ENCODE data around the gene VWDE. TPM values are rescaled to one million over a fixed set of nuclear protein-coding genes. Genes with fewer than 3 reads are reported as not detected.

The VWDE gene
- total RNA-seq, 1 experiment from 2014 or later, result not detected

DNA sequence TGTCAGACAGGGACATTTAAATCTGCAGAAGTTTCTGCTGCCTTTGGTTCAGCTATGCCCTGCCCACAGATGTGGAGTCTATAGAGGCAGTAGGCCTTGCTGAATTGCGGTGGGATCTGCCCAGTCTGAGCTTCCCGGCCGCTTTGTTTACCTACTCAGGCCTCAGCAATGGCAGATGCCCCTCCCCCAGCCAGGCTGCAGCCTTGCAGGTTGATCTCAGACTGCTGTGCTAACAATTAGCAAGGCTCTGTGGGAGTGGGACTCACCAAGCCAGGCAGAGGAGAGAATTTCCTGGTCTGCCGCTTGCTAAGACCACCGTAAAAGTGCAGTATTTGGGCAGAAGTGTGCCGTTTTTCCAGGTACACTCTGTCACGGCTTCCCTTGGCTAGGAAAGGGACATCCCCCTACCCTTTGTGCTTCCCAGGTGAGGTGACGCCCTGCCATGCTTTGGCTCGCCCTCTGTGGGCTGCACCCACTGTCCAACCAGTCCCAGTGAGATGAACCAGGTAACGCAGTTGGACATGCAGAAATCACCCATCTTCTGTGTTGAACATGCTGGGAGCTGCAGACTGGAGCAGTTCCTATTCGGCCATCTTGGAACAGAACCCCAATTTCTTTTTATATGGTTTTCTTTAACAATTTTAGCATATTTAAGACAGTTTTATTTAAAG is 28.4 kb upstream of the VWDE start:
- H3K4me3 ChIP-seq (ENCODE audit: low read length), result no peak overlapping the region
- no peak for DNase-seq
- H3K9me3 ChIP-seq (ENCODE audit: low read length), result no peaks in the 10 kb centered on the region
- H2AFZ ChIP-seq (ENCODE audit: low read length), result no peak overlapping the region
- H3K79me2 ChIP-seq (ENCODE audit: low read length), result no peaks in the 10 kb centered on the region
- H3K27me3 ChIP-seq (ENCODE audit: low read length), result no peaks in the 10 kb centered on the region
- no peak overlapping the region for H3K4me2 ChIP-seq (ENCODE audit: low read depth, low read length, poor library complexity, severe bottlenecking)
- no peak overlapping the region for H3K27ac ChIP-seq (ENCODE audit: low read length)
- no peaks in the 10 kb centered on the region for H3K9me2 ChIP-seq (replicated peaks; ENCODE audit: insufficient read depth, low read length)
- no peaks in the 10 kb centered on the region for H3K36me3 ChIP-seq (ENCODE audit: insufficient read depth, low read length)
- no peak overlapping the region for H3K9ac ChIP-seq (ENCODE audit: low read length)
- no peaks in the 10 kb centered on the region for H4K20me1 ChIP-seq (ENCODE audit: insufficient read depth, low read depth, low read length)
- no peaks in the 10 kb centered on the region for H3K4me1 ChIP-seq (ENCODE audit: low read length)

DNA sequence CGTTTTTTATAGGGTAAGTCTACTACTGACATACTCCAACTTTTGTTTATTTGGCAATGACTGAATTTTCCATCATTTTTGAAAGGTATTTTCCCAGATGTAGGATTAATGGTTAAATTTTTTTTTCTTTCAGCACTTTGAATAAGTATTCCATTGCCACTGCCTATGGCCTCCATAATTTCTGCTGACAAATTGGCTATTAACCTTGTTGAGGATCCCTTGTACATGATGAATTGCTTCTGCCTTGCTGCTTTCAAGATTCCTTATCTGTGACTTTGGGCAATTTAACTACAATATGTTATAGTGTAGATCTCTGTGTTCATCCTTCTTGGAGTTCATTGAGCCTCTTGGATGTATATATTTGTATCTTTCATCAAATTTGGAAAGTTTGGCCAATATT is 21.6 kb upstream of the VWDE start:
- no peaks in the 10 kb centered on the region for H3K9me3 ChIP-seq (ENCODE audit: low read length)
- H4K20me1 ChIP-seq (ENCODE audit: insufficient read depth, low read depth, low read length), result no peaks in the 10 kb centered on the region
- no peaks in the 10 kb centered on the region for H3K79me2 ChIP-seq (ENCODE audit: low read length)
- H3K4me1 ChIP-seq (ENCODE audit: low read length), result no peaks in the 10 kb centered on the region
- H3K27me3 ChIP-seq (ENCODE audit: low read length), result no peaks in the 10 kb centered on the region
- no peaks in the 10 kb centered on the region for H3K36me3 ChIP-seq (ENCODE audit: insufficient read depth, low read length)
- no peaks in the 10 kb centered on the region for H3K9me2 ChIP-seq (replicated peaks; ENCODE audit: insufficient read depth, low read length)
- peak; percentile 20 for DNase-seq
- H3K4me2 ChIP-seq (ENCODE audit: low read depth, low read length, poor library complexity, severe bottlenecking), result no peak overlapping the region
- no peak overlapping the region for H2AFZ ChIP-seq (ENCODE audit: low read length)
- no peak overlapping the region for H3K9ac ChIP-seq (ENCODE audit: low read length)
- H3K4me3 ChIP-seq (ENCODE audit: low read length), result no peak overlapping the region
- H3K27ac ChIP-seq (ENCODE audit: low read length), result no peak overlapping the region

DNA sequence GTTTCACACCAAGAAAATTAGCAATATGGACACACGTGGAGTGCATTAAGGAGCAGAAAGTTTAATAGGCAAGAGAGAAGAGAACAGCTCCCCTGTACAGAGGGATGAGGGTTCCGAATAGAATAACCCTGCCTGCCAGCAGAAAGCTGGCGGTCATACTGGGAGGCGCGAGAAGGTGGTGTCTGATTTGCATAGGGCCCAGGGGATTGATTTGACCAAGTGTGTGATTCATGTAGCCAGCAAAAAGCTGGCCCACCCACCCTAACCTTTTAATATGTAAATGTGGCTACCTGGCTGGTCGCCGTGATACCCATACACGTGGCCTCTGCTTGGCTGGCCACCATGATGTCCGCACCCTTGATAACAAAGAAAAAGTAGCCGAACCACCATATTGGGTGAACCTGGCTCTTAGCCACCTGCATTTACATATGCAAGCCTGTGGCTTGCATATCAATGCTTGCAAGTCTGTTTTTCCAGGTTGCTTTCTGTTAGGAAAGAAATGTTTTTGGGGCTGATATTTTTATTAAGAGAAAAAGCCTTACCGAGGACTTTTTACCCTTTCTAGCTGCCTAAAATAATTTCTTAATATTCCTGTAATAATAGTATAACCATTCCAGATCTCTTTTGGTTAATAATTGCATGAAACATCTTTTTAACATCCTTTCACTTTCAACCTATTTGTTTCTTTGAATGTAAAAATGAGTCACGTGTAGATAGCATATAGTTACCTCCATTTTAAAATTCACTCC is 20.5 kb upstream of the VWDE start:
- DNase-seq, result peak; percentile 17
- no peaks in the 10 kb centered on the region for H3K4me1 ChIP-seq (ENCODE audit: low read length)
- H3K27me3 ChIP-seq (ENCODE audit: low read length), result no peaks in the 10 kb centered on the region
- H3K9me3 ChIP-seq (ENCODE audit: low read length), result no peaks in the 10 kb centered on the region
- H3K9ac ChIP-seq (ENCODE audit: low read length), result no peak overlapping the region
- H3K36me3 ChIP-seq (ENCODE audit: insufficient read depth, low read length), result no peaks in the 10 kb centered on the region
- no peak overlapping the region for H2AFZ ChIP-seq (ENCODE audit: low read length)
- H3K4me3 ChIP-seq (ENCODE audit: low read length), result no peak overlapping the region
- no peaks in the 10 kb centered on the region for H3K79me2 ChIP-seq (ENCODE audit: low read length)
- no peaks in the 10 kb centered on the region for H3K9me2 ChIP-seq (replicated peaks; ENCODE audit: insufficient read depth, low read length)
- no peak overlapping the region for H3K27ac ChIP-seq (ENCODE audit: low read length)
- no peak overlapping the region for H3K4me2 ChIP-seq (ENCODE audit: low read depth, low read length, poor library complexity, severe bottlenecking)
- H4K20me1 ChIP-seq (ENCODE audit: insufficient read depth, low read depth, low read length), result no peaks in the 10 kb centered on the region

DNA sequence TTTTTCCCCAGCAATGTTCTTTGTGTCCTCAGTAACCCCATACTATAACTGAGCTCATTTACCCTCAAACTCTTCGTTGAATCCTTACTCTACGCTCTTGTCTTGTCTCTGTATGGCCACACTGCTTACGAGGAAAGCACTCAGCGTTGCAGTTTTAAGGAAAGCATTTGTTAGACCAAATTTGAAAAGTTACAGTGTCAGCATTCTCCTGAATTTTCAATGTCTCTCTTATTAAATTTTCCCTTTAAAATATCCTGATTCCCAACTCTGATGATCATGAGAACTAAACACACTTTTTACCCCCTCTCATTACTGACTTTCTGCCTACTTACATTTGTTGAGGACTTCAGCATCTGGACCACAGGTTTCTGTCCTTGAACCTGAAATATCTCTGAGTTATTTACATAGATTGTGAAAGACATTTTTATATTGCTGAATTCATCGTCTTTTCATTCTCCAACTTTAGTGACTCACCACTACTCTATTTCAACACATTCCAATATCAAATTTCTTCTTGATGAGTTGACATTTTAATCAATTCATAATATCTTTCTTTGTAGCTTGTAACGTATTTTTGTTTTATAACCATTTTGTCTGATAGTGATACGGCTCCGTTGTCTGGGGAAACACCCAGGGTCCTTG is 19.8 kb upstream of the VWDE start:
- H3K79me2 ChIP-seq (ENCODE audit: low read length), result no peaks in the 10 kb centered on the region
- no peak overlapping the region for H3K9ac ChIP-seq (ENCODE audit: low read length)
- no peak overlapping the region for H3K4me3 ChIP-seq (ENCODE audit: low read length)
- H3K27ac ChIP-seq (ENCODE audit: low read length), result no peak overlapping the region
- H3K36me3 ChIP-seq (ENCODE audit: insufficient read depth, low read length), result no peaks in the 10 kb centered on the region
- H3K4me1 ChIP-seq (ENCODE audit: low read length), result no peaks in the 10 kb centered on the region
- no peak overlapping the region for H3K4me2 ChIP-seq (ENCODE audit: low read depth, low read length, poor library complexity, severe bottlenecking)
- H2AFZ ChIP-seq (ENCODE audit: low read length), result no peak overlapping the region
- no peaks in the 10 kb centered on the region for H3K27me3 ChIP-seq (ENCODE audit: low read length)
- H4K20me1 ChIP-seq (ENCODE audit: insufficient read depth, low read depth, low read length), result no peaks in the 10 kb centered on the region
- H3K9me2 ChIP-seq (replicated peaks; ENCODE audit: insufficient read depth, low read length), result no peaks in the 10 kb centered on the region
- DNase-seq, result no peak
- H3K9me3 ChIP-seq (ENCODE audit: low read length), result no peaks in the 10 kb centered on the region

DNA sequence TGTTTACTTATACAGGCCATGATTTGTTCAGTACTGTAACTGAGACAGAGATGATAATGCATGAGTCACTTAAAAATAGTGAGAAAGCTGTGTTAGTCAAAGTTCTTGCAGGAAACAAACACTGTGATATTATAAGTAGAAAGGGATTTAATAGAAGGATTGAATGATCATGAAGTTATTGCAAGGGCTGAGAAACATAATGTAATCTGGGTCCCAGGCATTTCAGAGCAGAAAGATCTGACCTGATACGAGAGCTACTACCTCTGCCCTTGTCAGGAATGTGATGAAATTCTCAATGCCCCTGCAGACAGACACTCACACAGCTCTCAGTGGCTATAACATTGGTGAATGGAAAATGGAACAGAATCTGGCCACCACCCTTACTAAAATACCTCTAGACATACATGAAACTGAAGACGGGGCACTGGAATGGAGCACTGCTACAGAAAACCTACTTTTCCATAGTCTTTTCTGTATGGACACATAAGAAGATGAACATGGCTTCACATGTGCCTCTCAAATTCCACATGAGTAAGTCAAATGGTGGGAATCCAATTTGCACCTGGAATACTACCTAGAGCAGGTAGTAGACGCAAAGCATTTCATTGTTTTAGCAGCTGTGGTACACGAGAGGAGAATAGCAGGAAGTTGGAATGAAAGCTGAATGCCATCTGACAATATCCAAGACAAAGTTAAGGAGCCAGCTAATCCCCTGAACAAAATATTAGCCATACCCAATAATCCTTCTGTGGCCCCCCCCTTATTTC is 19.1 kb upstream of the VWDE start:
- no peaks in the 10 kb centered on the region for H3K36me3 ChIP-seq (ENCODE audit: insufficient read depth, low read length)
- H3K9me3 ChIP-seq (ENCODE audit: low read length), result no peaks in the 10 kb centered on the region
- no peaks in the 10 kb centered on the region for H3K27me3 ChIP-seq (ENCODE audit: low read length)
- no peak overlapping the region for H3K27ac ChIP-seq (ENCODE audit: low read length)
- no peak overlapping the region for H3K4me2 ChIP-seq (ENCODE audit: low read depth, low read length, poor library complexity, severe bottlenecking)
- no peaks in the 10 kb centered on the region for H4K20me1 ChIP-seq (ENCODE audit: insufficient read depth, low read depth, low read length)
- H3K4me3 ChIP-seq (ENCODE audit: low read length), result no peak overlapping the region
- no peaks in the 10 kb centered on the region for H3K4me1 ChIP-seq (ENCODE audit: low read length)
- H3K9me2 ChIP-seq (replicated peaks; ENCODE audit: insufficient read depth, low read length), result no peaks in the 10 kb centered on the region
- H2AFZ ChIP-seq (ENCODE audit: low read length), result no peak overlapping the region
- no peak overlapping the region for H3K9ac ChIP-seq (ENCODE audit: low read length)
- DNase-seq, result peak; percentile 29
- H3K79me2 ChIP-seq (ENCODE audit: low read length), result no peaks in the 10 kb centered on the region

DNA sequence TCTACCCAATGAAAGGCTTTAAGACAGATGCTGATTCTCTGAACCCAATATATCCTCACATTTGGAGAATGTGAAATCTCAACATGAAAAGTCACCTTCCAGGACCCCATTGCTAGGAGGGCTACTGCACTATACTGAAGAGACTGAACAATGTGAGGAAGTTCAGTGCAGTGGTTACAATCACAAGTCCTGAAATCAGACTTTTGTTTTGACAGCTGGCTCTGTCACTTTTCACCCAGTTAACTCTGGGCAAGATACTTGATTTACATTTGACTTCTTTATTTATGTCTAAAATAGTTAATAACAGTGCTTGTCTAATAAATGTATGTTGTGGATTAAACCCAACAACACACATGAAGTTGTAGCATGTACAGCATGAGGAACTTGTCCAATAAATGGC is 14.8 kb upstream of the VWDE start:
- no peaks in the 10 kb centered on the region for H3K79me2 ChIP-seq (ENCODE audit: low read length)
- DNase-seq, result peak; percentile 4
- no peaks in the 10 kb centered on the region for H3K27me3 ChIP-seq (ENCODE audit: low read length)
- no peaks in the 10 kb centered on the region for H3K9me2 ChIP-seq (replicated peaks; ENCODE audit: insufficient read depth, low read length)
- no peaks in the 10 kb centered on the region for H3K36me3 ChIP-seq (ENCODE audit: insufficient read depth, low read length)
- no peak overlapping the region for H3K27ac ChIP-seq (ENCODE audit: low read length)
- H3K9ac ChIP-seq (ENCODE audit: low read length), result no peak overlapping the region
- no peak overlapping the region for H3K4me2 ChIP-seq (ENCODE audit: low read depth, low read length, poor library complexity, severe bottlenecking)
- no peaks in the 10 kb centered on the region for H3K9me3 ChIP-seq (ENCODE audit: low read length)
- no peak overlapping the region for H2AFZ ChIP-seq (ENCODE audit: low read length)
- H3K4me3 ChIP-seq (ENCODE audit: low read length), result no peak overlapping the region
- H4K20me1 ChIP-seq (ENCODE audit: insufficient read depth, low read depth, low read length), result no peaks in the 10 kb centered on the region
- H3K4me1 ChIP-seq (ENCODE audit: low read length), result no peaks in the 10 kb centered on the region

DNA sequence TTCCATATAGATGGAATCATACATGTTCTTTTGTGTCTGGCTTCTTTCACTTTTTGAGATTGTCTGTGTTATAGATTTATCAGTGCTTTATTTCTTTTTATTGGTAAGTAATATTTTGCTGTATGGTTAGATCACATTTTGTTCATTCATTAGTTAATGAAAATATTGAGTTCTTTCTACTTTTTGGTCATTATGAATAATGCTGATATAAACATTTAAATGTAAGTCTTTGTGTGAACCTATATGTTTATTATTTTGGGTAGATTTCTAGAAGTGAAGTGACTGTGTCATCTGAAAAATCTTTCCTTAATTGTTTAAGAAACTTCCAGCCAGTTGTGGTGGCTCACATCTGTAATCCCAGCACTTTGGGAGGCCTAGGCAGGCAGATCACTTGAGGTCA is 11.4 kb upstream of the VWDE start:
- Histone ChIP-seq H4K20me1 (ENCODE audit: insufficient read depth, low read depth, low read length) (no peaks in the 10 kb centered on the region), H3K9ac (ENCODE audit: low read length) (no peak overlapping the region), H3K9me2 (replicated peaks; ENCODE audit: insufficient read depth, low read length) (no peaks in the 10 kb centered on the region), H3K4me2 (ENCODE audit: low read depth, low read length, poor library complexity, severe bottlenecking) (no peak overlapping the region), H3K4me1 (ENCODE audit: low read length) (no peaks in the 10 kb centered on the region), H3K27ac (ENCODE audit: low read length) (no peak overlapping the region), H3K36me3 (ENCODE audit: insufficient read depth, low read length) (no peaks in the 10 kb centered on the region), H3K27me3 (ENCODE audit: low read length) (no peaks in the 10 kb centered on the region), H2AFZ (ENCODE audit: low read length) (no peak overlapping the region), H3K79me2 (ENCODE audit: low read length) (no peaks in the 10 kb centered on the region), H3K9me3 (ENCODE audit: low read length) (no peaks in the 10 kb centered on the region), H3K4me3 (ENCODE audit: low read length) (no peak overlapping the region)
- DNase-seq, result no peak

DNA sequence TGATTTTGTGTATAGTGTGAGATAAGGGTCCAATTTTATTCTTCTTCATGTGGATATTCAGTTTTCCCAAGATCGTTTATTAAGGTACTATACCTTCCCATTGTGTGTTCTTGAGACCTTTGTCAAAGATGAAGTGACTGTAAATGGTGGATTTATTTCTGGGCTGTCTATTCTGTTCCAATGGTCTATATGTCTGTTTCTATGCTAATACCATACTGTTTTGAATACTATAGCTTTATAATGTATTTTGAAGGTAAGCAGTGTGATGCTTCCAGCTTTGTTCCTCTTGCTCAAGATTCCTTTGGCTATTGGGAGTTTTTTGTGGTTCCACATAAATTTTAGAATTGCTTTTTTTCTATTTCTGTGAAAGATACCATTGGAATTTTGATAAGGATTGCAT is 8.7 kb upstream of the VWDE start:
- Histone ChIP-seq H3K36me3 (ENCODE audit: insufficient read depth, low read length) (no peaks in the 10 kb centered on the region), H3K9me2 (replicated peaks; ENCODE audit: insufficient read depth, low read length) (no peaks in the 10 kb centered on the region), H3K4me3 (ENCODE audit: low read length) (no peak overlapping the region), H3K4me1 (ENCODE audit: low read length) (no peaks in the 10 kb centered on the region), H3K9ac (ENCODE audit: low read length) (no peak overlapping the region), H3K4me2 (ENCODE audit: low read depth, low read length, poor library complexity, severe bottlenecking) (no peak overlapping the region), H3K27ac (ENCODE audit: low read length) (no peak overlapping the region), H3K9me3 (ENCODE audit: low read length) (no peaks in the 10 kb centered on the region), H2AFZ (ENCODE audit: low read length) (no peak overlapping the region), H3K27me3 (ENCODE audit: low read length) (no peaks in the 10 kb centered on the region), H3K79me2 (ENCODE audit: low read length) (no peaks in the 10 kb centered on the region), H4K20me1 (ENCODE audit: insufficient read depth, low read depth, low read length) (no peaks in the 10 kb centered on the region)
- DNase-seq, result no peak
